BLaER1 (cell line): ENCODE results near the gene SMARCE1.
A peak's percentile ranks its signal among the peaks of the same experiment; 100 is the strongest.

ENCODE experiments used
- H3K27ac ChIP-seq: shearing (Covaris generic); formaldehyde crosslinking; 2 replicates; pipeline ENCODE4 v1.8.1; 2022
- H3K27me3 ChIP-seq: shearing (Covaris generic); formaldehyde crosslinking; 2 replicates; pipeline ENCODE4 v1.8.1; 2022
- H3K36me3 ChIP-seq: shearing (Covaris generic); formaldehyde crosslinking; 2 replicates; pipeline ENCODE4 v1.8.1; 2022
- H3K4me1 ChIP-seq: shearing (Covaris generic); formaldehyde crosslinking; 2 replicates; pipeline ENCODE4 v1.8.1; 2022
- H3K4me2 ChIP-seq: shearing (Covaris generic); formaldehyde crosslinking; 2 replicates; pipeline ENCODE4 v1.8.1; 2022
- H3K4me3 ChIP-seq: shearing (Covaris generic); formaldehyde crosslinking; 2 replicates; pipeline ENCODE4 v1.8.1; 2022
- H3K9ac ChIP-seq: shearing (Covaris generic); formaldehyde crosslinking; 2 replicates; pipeline ENCODE4 v1.8.1; 2022
- H3K9me3 ChIP-seq: shearing (Covaris generic); formaldehyde crosslinking; 2 replicates; pipeline ENCODE4 v1.8.1; 2022
- H4K20me1 ChIP-seq: shearing (Covaris generic); formaldehyde crosslinking; 2 replicates; pipeline ENCODE4 v1.8.1; 2022
- Cebpa-rat ChIP-seq: shearing (Covaris generic); IDR thresholded peaks from 2 replicates; pipeline ENCODE4 v1.8.1; 2022

Gene SMARCE1

DNA sequence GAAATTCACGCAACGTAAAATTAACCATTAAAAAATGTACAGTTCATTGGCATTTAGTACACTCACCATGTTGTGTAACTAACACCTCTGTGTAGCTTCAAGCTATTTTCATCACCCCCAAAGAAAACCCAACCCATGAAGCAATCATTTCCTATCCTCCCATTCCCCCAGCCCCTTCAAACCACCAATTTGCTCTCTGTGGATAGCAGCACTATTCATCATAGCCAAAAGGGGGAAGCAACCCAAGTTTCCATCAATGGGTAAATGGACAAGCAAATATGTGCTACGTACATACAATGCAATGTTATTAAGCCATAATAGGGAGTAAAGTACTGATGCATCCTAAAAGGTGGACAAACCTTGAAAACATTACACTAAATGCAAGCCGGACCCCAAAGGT, 28.3 kb upstream of the SMARCE1 start:
- Histone ChIP-seq H4K20me1 (no peaks in the 10 kb centered on the region), H3K27me3 (no peaks in the 10 kb centered on the region), H3K9me3 (no peaks in the 10 kb centered on the region), H3K36me3 (no peaks in the 10 kb centered on the region), H3K9ac (no peak overlapping the region), H3K4me1 (no peaks in the 10 kb centered on the region), H3K27ac (no peak overlapping the region), H3K4me3 (no peak overlapping the region), H3K4me2 (no peak overlapping the region)
- no peak for TF ChIP-seq Cebpa-rat

DNA sequence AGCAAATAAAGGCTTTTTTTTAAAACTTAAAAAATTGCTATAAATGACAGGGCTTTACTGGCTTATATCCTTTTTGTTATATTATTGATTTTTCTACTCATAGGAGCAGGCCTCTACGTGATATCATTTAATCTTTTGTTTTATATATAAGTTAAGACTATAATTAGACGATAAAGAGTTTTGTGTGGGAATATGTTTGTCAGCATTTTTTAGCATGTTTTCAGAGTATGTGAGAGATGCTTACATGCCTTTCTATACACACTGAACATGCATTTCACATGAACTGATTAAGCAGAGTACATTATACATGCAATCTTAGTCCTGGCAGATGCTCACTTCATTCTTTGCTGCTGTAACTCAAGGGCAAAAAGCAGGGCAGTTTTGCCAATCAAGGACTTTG, 25.0 kb upstream of the SMARCE1 start:
- Histone ChIP-seq H3K36me3 (no peaks in the 10 kb centered on the region), H3K4me3 (no peak overlapping the region), H3K4me1 (no peaks in the 10 kb centered on the region), H3K27me3 (no peaks in the 10 kb centered on the region), H3K9me3 (no peaks in the 10 kb centered on the region), H3K4me2 (no peak overlapping the region), H3K27ac (no peak overlapping the region), H3K9ac (no peak overlapping the region), H4K20me1 (no peaks in the 10 kb centered on the region)
- TF ChIP-seq Cebpa-rat, result no peak

DNA sequence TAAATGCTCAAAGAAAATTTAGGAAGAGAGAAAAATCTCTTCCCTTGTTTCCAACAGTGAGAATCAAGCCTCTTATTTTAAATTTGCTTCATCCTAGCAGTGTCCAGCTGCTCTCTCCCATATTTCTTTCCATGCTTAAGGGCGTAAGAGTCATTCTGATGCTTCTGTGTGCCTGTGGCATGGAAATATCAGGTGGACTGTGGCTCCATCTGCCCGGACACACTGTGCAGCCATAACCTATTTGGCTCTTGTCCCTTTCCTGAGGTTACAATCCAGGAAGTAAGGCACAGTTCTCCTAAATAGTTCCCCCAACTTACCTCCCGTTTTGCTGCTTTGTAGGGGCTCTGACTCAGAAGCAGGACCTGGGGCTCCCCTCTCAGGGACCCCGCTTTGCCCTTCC, 23.7 kb upstream of the SMARCE1 start:
- H4K20me1 ChIP-seq, result no peaks in the 10 kb centered on the region
- no peak overlapping the region for H3K4me2 ChIP-seq
- H3K9ac ChIP-seq, result no peak overlapping the region
- no peaks in the 10 kb centered on the region for H3K4me1 ChIP-seq
- no peak for TF ChIP-seq Cebpa-rat
- H3K27me3 ChIP-seq, result no peaks in the 10 kb centered on the region
- no peaks in the 10 kb centered on the region for H3K9me3 ChIP-seq
- no peak overlapping the region for H3K4me3 ChIP-seq
- H3K27ac ChIP-seq, result no peak overlapping the region
- H3K36me3 ChIP-seq, result no peaks in the 10 kb centered on the region

DNA sequence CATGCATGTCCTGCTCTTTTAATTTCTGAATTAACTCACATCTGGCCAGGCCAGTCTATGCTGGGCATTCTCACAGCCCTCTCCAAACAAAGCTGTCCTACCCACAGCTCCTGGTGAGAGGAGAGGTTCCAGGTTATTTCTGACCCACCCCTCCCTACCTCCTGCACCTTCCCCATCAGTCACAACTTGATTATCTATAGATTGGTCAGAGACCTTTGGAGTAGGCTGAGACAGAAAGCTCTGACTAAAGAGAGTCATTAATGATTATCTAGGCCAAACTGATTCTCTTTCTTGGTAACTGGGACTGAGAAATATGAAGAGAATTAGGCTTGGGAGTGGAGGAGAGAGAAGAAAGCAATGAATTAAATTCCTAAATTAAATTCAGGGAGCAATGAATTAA, 18.7 kb upstream of the SMARCE1 start:
- Histone ChIP-seq H3K4me1 (no peaks in the 10 kb centered on the region), H3K4me3 (no peak overlapping the region), H3K36me3 (no peaks in the 10 kb centered on the region), H3K27ac (no peak overlapping the region), H4K20me1 (no peaks in the 10 kb centered on the region), H3K9ac (no peak overlapping the region), H3K4me2 (no peak overlapping the region), H3K9me3 (no peaks in the 10 kb centered on the region), H3K27me3 (no peaks in the 10 kb centered on the region)
- no peak for TF ChIP-seq Cebpa-rat

DNA sequence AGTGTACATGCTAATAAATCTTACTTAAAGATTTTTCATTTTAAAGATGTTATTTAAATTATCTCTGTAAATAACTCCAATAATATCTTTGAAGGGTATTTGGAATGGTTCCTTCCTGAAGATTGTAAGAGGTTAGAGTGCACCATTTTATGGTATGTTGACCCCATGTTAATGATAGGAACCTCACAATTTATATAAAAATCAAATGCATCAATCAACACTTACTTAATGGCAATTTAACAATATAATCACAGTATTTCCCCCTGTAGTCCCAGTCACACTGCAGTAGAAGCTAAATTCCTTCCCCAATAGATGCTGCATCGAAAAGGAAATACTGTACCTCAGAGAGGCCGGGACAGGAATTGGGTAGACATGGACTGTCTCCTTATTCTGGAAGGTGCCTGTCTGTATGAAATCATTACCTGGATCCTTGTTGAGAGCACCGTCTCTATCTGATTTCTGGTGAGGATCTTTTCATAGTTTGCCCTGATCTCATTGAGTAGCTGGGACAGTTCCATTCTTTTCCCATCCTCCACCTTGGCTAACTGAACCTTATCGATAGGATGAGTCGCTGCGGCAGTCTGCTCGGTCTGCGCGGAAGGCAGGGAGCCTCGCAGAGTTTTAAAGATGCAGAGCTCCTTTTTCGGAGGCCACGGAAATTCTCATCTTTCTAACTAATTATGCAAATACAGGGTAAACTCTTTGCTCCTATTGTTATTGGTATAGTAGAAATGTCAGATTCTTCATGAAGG, 17.1 kb upstream of the SMARCE1 start, which contains the start of gene KRT222:
Gene KRT222, minus strand, starts transcription at position 596 of the 752 bp plus-strand sequence. Its CDS starts 78 bp downstream, at position 518.
- Histone ChIP-seq H3K4me3 (no peak within 1 kb of the TSS), H3K4me1 (no peaks in the 10 kb centered on the region), H3K27me3 (no peaks in the 10 kb centered on the region), H3K9ac (no peak within 1 kb of the TSS), H4K20me1 (no peaks in the 10 kb centered on the region), H3K36me3 (no peaks in the 10 kb centered on the region), H3K4me2 (no peak within 1 kb of the TSS), H3K9me3 (no peaks in the 10 kb centered on the region), H3K27ac (no peak within 1 kb of the TSS)
- no peak for TF ChIP-seq Cebpa-rat

DNA sequence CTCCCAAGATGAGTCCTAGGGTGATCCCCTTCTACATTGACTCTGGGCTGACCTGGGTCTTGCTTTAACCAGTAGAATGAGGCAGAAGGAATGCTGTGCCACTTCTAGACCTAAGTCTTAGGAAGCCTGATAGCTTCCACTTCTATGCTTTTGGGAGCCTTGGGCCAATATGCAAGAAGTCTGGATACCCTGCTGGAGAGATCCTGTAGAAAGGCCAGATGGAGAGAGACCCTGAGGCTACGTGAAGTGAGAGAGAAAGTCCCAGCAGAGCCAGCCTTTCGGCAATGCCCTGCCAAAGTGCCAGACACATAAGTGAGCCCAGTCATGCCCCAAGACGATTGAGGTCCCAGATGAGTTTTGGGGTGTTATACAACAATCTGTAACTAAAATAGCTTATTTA, 15.6 kb upstream of the SMARCE1 start:
- H3K27me3 ChIP-seq, result no peaks in the 10 kb centered on the region
- no peaks in the 10 kb centered on the region for H3K36me3 ChIP-seq
- no peak overlapping the region for H3K4me3 ChIP-seq
- H3K27ac ChIP-seq, result no peak overlapping the region
- H3K4me2 ChIP-seq, result no peak overlapping the region
- H3K9ac ChIP-seq, result no peak overlapping the region
- no peaks in the 10 kb centered on the region for H3K4me1 ChIP-seq
- no peak for TF ChIP-seq Cebpa-rat
- H3K9me3 ChIP-seq, result no peaks in the 10 kb centered on the region
- no peaks in the 10 kb centered on the region for H4K20me1 ChIP-seq

DNA sequence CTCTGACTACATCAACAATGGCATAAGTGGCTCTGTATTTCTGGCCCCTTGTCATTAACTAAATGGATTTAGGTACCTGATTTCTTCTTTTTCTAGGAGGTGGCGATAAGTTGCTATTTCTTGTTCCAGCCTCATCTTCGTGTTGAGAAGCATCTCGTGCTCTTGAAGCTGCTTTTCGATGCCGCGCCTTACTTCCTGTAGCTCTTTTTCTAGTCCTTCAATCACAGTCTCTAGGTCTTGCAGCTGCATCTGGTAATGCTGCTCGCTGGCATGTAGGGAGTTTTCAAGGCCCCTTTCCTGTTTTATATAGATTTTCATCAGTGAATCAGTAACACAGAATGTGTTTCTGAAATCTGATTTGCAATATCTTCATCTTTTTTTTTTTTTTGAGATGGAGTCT, 12.3 kb upstream of the SMARCE1 start:
- Histone ChIP-seq H4K20me1 (no peaks in the 10 kb centered on the region), H3K36me3 (no peaks in the 10 kb centered on the region), H3K4me3 (no peak overlapping the region), H3K27ac (no peak overlapping the region), H3K4me2 (no peak overlapping the region), H3K9ac (no peak overlapping the region), H3K27me3 (no peaks in the 10 kb centered on the region), H3K4me1 (no peaks in the 10 kb centered on the region), H3K9me3 (no peaks in the 10 kb centered on the region)
- no peak for TF ChIP-seq Cebpa-rat

DNA sequence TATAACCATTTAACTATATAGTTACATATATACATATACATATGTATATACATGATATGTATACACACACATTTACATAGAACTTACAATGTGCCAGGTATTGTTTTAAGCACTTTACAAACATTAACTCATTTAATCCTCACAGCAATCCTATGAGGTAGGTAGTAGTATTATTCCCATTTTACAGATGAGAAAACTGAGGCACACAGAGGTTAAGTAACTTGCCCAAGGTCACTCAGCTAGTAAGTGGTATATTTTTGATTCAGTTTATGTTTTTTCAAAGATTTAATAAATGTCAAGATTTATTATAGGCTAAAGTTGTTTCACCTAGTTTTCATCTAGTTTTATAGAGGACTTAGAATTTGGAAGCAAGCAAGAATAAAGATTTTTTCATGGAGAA, 10.8 kb upstream of the SMARCE1 start:
- Histone ChIP-seq H3K9me3 (no peaks in the 10 kb centered on the region), H3K4me2 (no peak overlapping the region), H3K4me3 (no peak overlapping the region), H3K27ac (no peak overlapping the region), H3K36me3 (no peaks in the 10 kb centered on the region), H3K9ac (no peak overlapping the region), H3K4me1 (no peaks in the 10 kb centered on the region), H4K20me1 (no peaks in the 10 kb centered on the region), H3K27me3 (no peaks in the 10 kb centered on the region)
- no peak for TF ChIP-seq Cebpa-rat

DNA sequence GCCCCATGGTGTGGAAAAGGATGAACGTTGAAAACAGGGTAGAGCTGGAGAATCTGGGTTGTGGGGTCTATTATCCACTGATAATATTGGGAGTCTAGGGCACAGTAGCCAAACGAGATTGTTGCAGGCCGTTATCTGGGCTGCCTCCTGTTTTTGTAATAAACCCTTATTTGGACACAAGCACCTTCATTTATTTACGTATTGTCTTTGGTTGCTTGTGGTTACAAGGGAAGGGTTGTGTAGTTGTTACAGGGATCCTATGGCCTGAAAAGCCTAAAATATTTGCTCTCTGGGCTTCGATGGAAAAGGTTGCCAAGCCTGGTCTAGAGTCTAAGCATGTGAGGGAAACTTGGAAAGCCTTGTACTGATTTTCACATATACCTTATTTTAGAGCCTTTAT, 4.3 kb upstream of the SMARCE1 start:
- no peak for TF ChIP-seq Cebpa-rat
- H3K4me1 ChIP-seq, result peaks cover 16% of the 10 kb centered on the region
- H3K9ac ChIP-seq, result no peak overlapping the region

DNA sequence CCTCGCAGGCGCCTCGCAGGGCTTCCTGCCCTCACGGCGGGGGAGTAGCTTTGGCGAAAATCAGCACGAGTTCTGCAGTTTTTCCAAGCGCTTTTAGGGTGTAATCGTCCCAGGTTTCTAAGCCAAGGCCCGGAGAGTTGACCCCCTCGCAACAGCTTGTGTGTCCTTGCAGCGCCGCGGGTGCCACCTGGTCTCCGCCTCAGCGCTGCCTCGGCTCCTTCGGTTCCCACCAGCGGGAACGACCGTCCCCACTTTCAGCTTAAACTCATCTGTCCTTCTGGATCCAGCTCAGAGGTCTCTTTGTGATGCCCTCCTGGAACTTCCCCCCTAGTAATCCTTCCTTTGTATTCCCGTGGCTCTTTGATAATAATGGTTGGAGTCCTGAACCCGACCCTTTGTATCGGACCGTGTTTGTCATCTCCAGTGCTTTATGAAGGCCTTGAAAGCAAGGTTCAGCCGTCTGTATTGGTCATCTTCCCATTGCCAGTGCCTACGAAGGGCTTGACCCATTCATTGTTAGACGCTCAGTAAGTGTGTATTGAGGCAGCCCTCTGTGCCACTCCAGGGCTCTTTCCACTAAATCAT, 858 bp upstream of the SMARCE1 start:
- Histone ChIP-seq H3K4me3 (peak overlapping the region; percentile 91), H3K36me3 (peaks cover 19% of the 10 kb centered on the region; the same call in 1 of the 2 replicates), H3K9me3 (no peaks in the 10 kb centered on the region), H3K4me2 (peak overlapping the region; percentile 87), H4K20me1 (peaks cover 28% of the 10 kb centered on the region; the same call in 1 of the 2 replicates), H3K27me3 (no peaks in the 10 kb centered on the region), H3K27ac (peak overlapping the region; percentile 100), H3K4me1 (peaks cover 49% of the 10 kb centered on the region), H3K9ac (peak overlapping the region; percentile 100)
- TF ChIP-seq Cebpa-rat, result no peak

More for the DNA sequence above, 4.3 kb upstream of the SMARCE1 start:
- no peaks in the 10 kb centered on the region for H3K9me3 ChIP-seq
- no peak overlapping the region for H3K4me3 ChIP-seq
- no peak overlapping the region for H3K27ac ChIP-seq
- H4K20me1 ChIP-seq, result no peaks in the 10 kb centered on the region
- H3K4me2 ChIP-seq, result no peak overlapping the region
- H3K27me3 ChIP-seq, result no peaks in the 10 kb centered on the region
- no peaks in the 10 kb centered on the region for H3K36me3 ChIP-seq
